GM23248 (cell line): Measurements from ENCODE around the gene PRDM10. TPM values are rescaled to one million over a fixed set of nuclear protein-coding genes. Genes with fewer than 3 reads are reported as not detected.

Experiments
- DNase-seq: peaks from one replicate; pipeline ENCODE4 v3.0.0-alpha.2; 2015
- H2AFZ ChIP-seq: fragments of 200-600 bp; sonication (generic); 2 replicates; pipeline ENCODE4 v1.6.1; 2016; ENCODE audit warnings: antibody characterized with exemption
- H3F3A ChIP-seq: fragments of 200-600 bp; sonication (generic); 2 replicates; pipeline ENCODE4 v1.6.1; 2016; ENCODE audit warnings: mild to moderate bottlenecking, antibody characterized with exemption, mixed run types; ENCODE audit not compliant: insufficient read depth
- H3K27ac ChIP-seq: fragments of 200-600 bp; sonication (generic); 2 replicates; pipeline ENCODE4 v1.5.1; 2016; ENCODE audit warnings: mild to moderate bottlenecking
- H3K27me3 ChIP-seq: fragments of 200-600 bp; sonication (generic); replicated peaks from 2 replicates; pipeline ENCODE4 v1.6.1; 2016; ENCODE audit warnings: mild to moderate bottlenecking; ENCODE audit not compliant: insufficient read depth
- H3K36me3 ChIP-seq: fragments of 200-600 bp; sonication (generic); 2 replicates; pipeline ENCODE4 v1.6.1; 2016; ENCODE audit warnings: low read depth, mild to moderate bottlenecking
- H3K4me1 ChIP-seq: fragments of 200-600 bp; sonication (generic); 2 replicates; pipeline ENCODE4 v1.6.1; 2016; ENCODE audit warnings: mild to moderate bottlenecking; ENCODE audit not compliant: insufficient read depth
- H3K4me2 ChIP-seq: fragments of 200-600 bp; sonication (generic); one replicate; pipeline ENCODE4 v1.6.1; 2016; ENCODE audit warnings: mild to moderate bottlenecking; ENCODE audit not compliant: unreplicated experiment
- H3K4me3 ChIP-seq: fragments of 200-600 bp; sonication (generic); 2 replicates; pipeline ENCODE4 v1.5.1; 2016; ENCODE audit warnings: mild to moderate bottlenecking
- H3K79me2 ChIP-seq: fragments of 200-600 bp; sonication (generic); 2 replicates; pipeline ENCODE4 v1.6.1; 2016; ENCODE audit warnings: mild to moderate bottlenecking; ENCODE audit not compliant: insufficient read depth
- H3K9ac ChIP-seq: fragments of 200-600 bp; sonication (generic); 2 replicates; pipeline ENCODE4 v1.6.1; 2016; ENCODE audit warnings: mild to moderate bottlenecking
- H3K9me2 ChIP-seq: fragments of 200-600 bp; sonication (generic); 2 replicates; pipeline ENCODE4 v1.6.1; 2016; ENCODE audit warnings: mixed run types, mild to moderate bottlenecking, moderate library complexity; ENCODE audit not compliant: insufficient read depth
- H3K9me3 ChIP-seq: fragments of 200-600 bp; sonication (generic); one replicate; pipeline ENCODE4 v1.6.1; 2017; ENCODE audit warnings: low read depth
- H4K20me1 ChIP-seq: fragments of 200-600 bp; sonication (generic); 2 replicates; pipeline ENCODE4 v1.6.0; 2016; ENCODE audit not compliant: insufficient read depth
- EZH2 ChIP-seq: fragments of 200-600 bp; sonication (generic); IDR thresholded peaks from 2 replicates; pipeline ENCODE4 v1.6.1; 2018; ENCODE audit warnings: antibody characterized with exemption, mild to moderate bottlenecking; ENCODE audit not compliant: insufficient read depth, poor library complexity, severe bottlenecking
- EZH2phosphoT487 ChIP-seq: fragments of 200-600 bp; sonication (generic); IDR thresholded peaks from 2 replicates; pipeline ENCODE4 v1.6.1; 2018; ENCODE audit warnings: antibody characterized with exemption, moderate library complexity, mild to moderate bottlenecking, low read depth; ENCODE audit not compliant: insufficient read depth
- WGBS, 2 experiments: methylation state at CpG; one replicate each; pipeline ENCODE4 v1.1.6; 2015 to 2017; ENCODE audit warnings: low lambda C conversion rate in 2 of 2, low coverage in 1 of 2; ENCODE audit errors: missing lambda C conversion rate in 2 of 2; 5-methylcytosine and 5-hydroxymethylcytosine counted together
- in situ Hi-C: fragments of 300-500 bp; cut with MboI; formaldehyde crosslinking; loops from 2 replicates; pipeline ENCODE4 v1.15.0; 2020
- polyA plus RNA-seq: library from polyadenylated mRNA; unstranded; fragments of >200 nt; fragmentation: Nextera tagmentation; extraction: Ambion mirVana; gene quantifications from 2 replicates; pipeline ENCODE4 v1.2.1, GENCODE V29; 2016
- total RNA-seq: library from RNA; depleted of rRNA; stranded (reverse); fragments of >200 nt; shearing (Covaris generic); gene quantifications from 2 replicates; pipeline ENCODE4 v1.2.3, GENCODE V29; 2014

Gene PRDM10
- total and polyA plus RNA-seq, 2 experiments from 2014 or later = 2.9 to 4.6 TPM

- Histone ChIP-seq H3F3A (no peaks in the 10 kb centered on the region), H3K27ac (no peak overlapping the region), H4K20me1 (no peaks in the 10 kb centered on the region), H3K79me2 (no peaks in the 10 kb centered on the region), H3K9me3 (no peaks in the 10 kb centered on the region), H3K4me1 (no peaks in the 10 kb centered on the region), H3K27me3 (no peaks in the 10 kb centered on the region), H3K9ac (no peak overlapping the region), H3K9me2 (no peaks in the 10 kb centered on the region), H3K4me2 (no peak overlapping the region), H3K36me3 (peaks cover 15% of the 10 kb centered on the region; the same call in 1 of the 2 replicates), H2AFZ (no peak overlapping the region), H3K4me3 (no peak overlapping the region)
- TF ChIP-seq EZH2phosphoT487 = no peak
- no peak for TF ChIP-seq EZH2
- in situ Hi-C loops = no loop called here
- WGBS, 2 experiments = 91 to 100% methylated on average over 2 of the region's 2 CpGs
- DNase-seq = peak; percentile 34
Observed at GRCh38 chr11:129917231-129917630, 85.4 kb downstream of the PRDM10 start.

GRCh38 chr11:129911298-129911697 lies 91.3 kb downstream of the PRDM10 start:
- no peak for TF ChIP-seq EZH2phosphoT487
- no peak for TF ChIP-seq EZH2
- Histone ChIP-seq H3K79me2 (no peaks in the 10 kb centered on the region), H3K36me3 (peaks cover 21% of the 10 kb centered on the region), H3K9me2 (no peaks in the 10 kb centered on the region), H3K9ac (no peak overlapping the region), H2AFZ (peak overlapping the region; percentile 18; the same call in 1 of the 2 replicates), H3K4me3 (no peak overlapping the region), H4K20me1 (no peaks in the 10 kb centered on the region), H3K4me2 (no peak overlapping the region), H3K27ac (no peak overlapping the region), H3K4me1 (0 out of 2 replicates have a peak, but pooled peaks cover 6% of the 10 kb centered on the region), H3F3A (no peaks in the 10 kb centered on the region), H3K27me3 (no peaks in the 10 kb centered on the region), H3K9me3 (no peaks in the 10 kb centered on the region)
- 71 to 76% methylated on average over 3 of the region's 3 CpGs for WGBS, 2 experiments
- peak; percentile 20 for DNase-seq
- in situ Hi-C loops = no loop called here

GRCh38 chr11:129910360-129910759 lies 92.3 kb downstream of the PRDM10 start:
- H3K9ac ChIP-seq = no peak overlapping the region
- H3K4me3 ChIP-seq = no peak overlapping the region
- no peak overlapping the region for H2AFZ ChIP-seq
- no peaks in the 10 kb centered on the region for H3K79me2 ChIP-seq
- DNase-seq = no peak
- H3F3A ChIP-seq = no peaks in the 10 kb centered on the region
- H3K4me1 ChIP-seq = 0 out of 2 replicates have a peak, but pooled peaks cover 6% of the 10 kb centered on the region
- H3K9me3 ChIP-seq = no peaks in the 10 kb centered on the region
- no peak overlapping the region for H3K4me2 ChIP-seq
- H3K36me3 ChIP-seq = peaks cover 18% of the 10 kb centered on the region
- WGBS, 2 experiments = 98 to 99% methylated on average over 7 of the region's 7 CpGs
- TF ChIP-seq EZH2 (no peak), EZH2phosphoT487 (no peak)
- no peaks in the 10 kb centered on the region for H3K9me2 ChIP-seq
- in situ Hi-C loops = no loop called here
- no peaks in the 10 kb centered on the region for H4K20me1 ChIP-seq
- no peaks in the 10 kb centered on the region for H3K27me3 ChIP-seq
- H3K27ac ChIP-seq = no peak overlapping the region

- Histone ChIP-seq H3K4me3 (no peak overlapping the region), H3K27ac (no peak overlapping the region), H3K4me1 (no peaks in the 10 kb centered on the region), H3K27me3 (no peaks in the 10 kb centered on the region), H3F3A (no peaks in the 10 kb centered on the region), H4K20me1 (no peaks in the 10 kb centered on the region), H3K9me3 (no peaks in the 10 kb centered on the region), H3K9me2 (no peaks in the 10 kb centered on the region), H3K9ac (no peak overlapping the region), H3K4me2 (no peak overlapping the region), H3K36me3 (peaks cover 13% of the 10 kb centered on the region; the same call in 1 of the 2 replicates), H2AFZ (no peak overlapping the region), H3K79me2 (no peaks in the 10 kb centered on the region)
- TF ChIP-seq EZH2 (no peak), EZH2phosphoT487 (no peak)
- 95 to 97% methylated on average over 8 of the region's 8 CpGs for WGBS, 2 experiments
- in situ Hi-C loops = no loop called here
- DNase-seq = no peak
Observed at GRCh38 chr11:129905402-129905801, 97.2 kb downstream of the PRDM10 start.

- DNase-seq = no peak
- H3F3A ChIP-seq = 0 out of 2 replicates have a peak, but pooled peaks cover 3% of the 10 kb centered on the region
- in situ Hi-C loops = no loop called here
- peaks cover 7% of the 10 kb centered on the region; the same call in 1 of the 2 replicates for H3K4me1 ChIP-seq
- peaks cover 19% of the 10 kb centered on the region for H3K79me2 ChIP-seq
- no peaks in the 10 kb centered on the region for H3K9me2 ChIP-seq
- no peaks in the 10 kb centered on the region for H3K9me3 ChIP-seq
- no peaks in the 10 kb centered on the region for H3K27me3 ChIP-seq
- peak overlapping the region; percentile 80 for H3K9ac ChIP-seq
- TF ChIP-seq EZH2 = no peak
- no peak for TF ChIP-seq EZH2phosphoT487
- 89% methylated on average over 9 of the region's 9 CpGs for WGBS, 2 experiments
- peak overlapping the region; percentile 86 for H3K4me3 ChIP-seq
- H4K20me1 ChIP-seq = no peaks in the 10 kb centered on the region
- peak overlapping the region; percentile 93 for H2AFZ ChIP-seq
- H3K27ac ChIP-seq = no peak overlapping the region
- H3K4me2 ChIP-seq = peak overlapping the region; percentile 74
- H3K36me3 ChIP-seq = 0 out of 2 replicates have a peak, but pooled peaks cover 3% of the 10 kb centered on the region
Observed at GRCh38 chr11:129896062-129896461, 106.6 kb downstream of the PRDM10 start.
